AG04449 (cell line): Measurements from ENCODE around the gene FOXE1.

Source experiments
- CTCF ChIA-PET: fragments of 350-600 bp; formaldehyde crosslinking; extraction: SDS; loops from one replicate; lab custom pipeline; 2021; ENCODE audit warnings: antibody characterized with exemption; lab: Yijun Ruan, JAX
- POLR2A ChIA-PET: fragments of 400-600, 350-600 bp; formaldehyde crosslinking; extraction: SDS; loops from one replicate; lab custom pipeline; 2020; ENCODE audit warnings: antibody characterized with exemption, inconsistent platforms; lab: Yijun Ruan, JAX
- DNase-seq: peaks from one replicate; pipeline ENCODE4 v3.0.0-alpha.2; 2010; ENCODE audit warnings: low read depth, low spot score
- H3K4me3 ChIP-seq: 2 replicates; pipeline ENCODE4 v1.5.1; 2011; ENCODE audit warnings: low read depth, mild to moderate bottlenecking, control low read depth, low read length
- TF ChIP-seq, protein P1 (sequence below): IDR thresholded peaks from one replicate; pipeline ENCODE4 v1.5.1; 2011; ENCODE audit warnings: mild to moderate bottlenecking, moderate library complexity, low read length, control low read depth, inconsistent platforms; ENCODE audit not compliant: insufficient read depth; ENCODE audit errors: missing control alignments

Gene FOXE1

DNA sequence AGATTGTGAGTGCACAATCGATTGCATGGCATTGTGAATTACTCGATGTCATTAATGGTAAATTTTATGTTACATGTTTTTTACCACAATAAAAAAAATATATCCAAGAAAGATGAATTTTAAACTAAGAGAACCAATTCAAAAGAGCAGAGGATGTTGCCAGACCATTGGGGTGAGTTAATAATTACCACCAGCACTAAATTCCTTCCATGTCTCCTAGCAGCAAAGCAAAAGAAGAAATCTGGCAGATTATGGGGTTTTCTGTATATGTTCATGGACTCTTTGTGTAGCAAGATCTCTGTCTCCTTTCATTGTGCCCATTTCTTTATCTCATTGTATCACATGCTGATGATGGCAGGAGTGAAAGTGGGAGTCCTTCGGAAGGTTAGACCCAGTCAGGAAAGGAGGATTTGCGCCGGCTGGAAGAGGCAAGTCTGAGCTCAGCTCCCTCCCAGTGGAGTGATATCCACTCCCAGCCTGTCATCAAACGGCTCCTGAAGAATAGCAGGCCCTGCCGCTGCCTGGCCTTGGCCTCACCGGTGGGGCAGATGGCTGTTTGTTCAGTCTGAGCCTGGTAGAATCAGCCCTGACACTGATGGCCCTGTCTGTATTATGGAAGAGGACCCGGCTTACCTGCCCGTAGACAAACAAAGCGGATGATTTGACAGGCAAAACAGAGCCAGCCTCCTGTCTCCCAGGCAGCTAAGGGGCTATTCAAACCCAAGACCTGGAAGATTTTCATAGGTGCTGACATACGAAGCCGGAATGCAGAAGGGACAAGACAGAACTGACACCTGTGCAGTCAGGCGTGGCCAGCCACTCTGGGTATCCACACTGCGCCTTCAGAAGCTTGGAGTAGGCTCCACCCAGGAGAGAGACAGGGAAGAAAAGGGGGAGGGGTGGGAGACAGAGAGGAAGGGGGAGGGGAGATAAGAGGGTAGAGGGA, 21.9 kb upstream of the FOXE1 start:
- ChIA-PET POLR2A (interaction anchor here (0.6 kb wide), 1 partner anchor 66 kb away, joined by 7 read pairs; no protein-coding TSS in a partner anchor), CTCF (interaction anchor here (0.6 kb wide), 1 partner anchor 32 kb away, joined by 3 read pairs; no protein-coding TSS in a partner anchor)
- DNase-seq = no peak
- TF ChIP-seq, protein P1, sequence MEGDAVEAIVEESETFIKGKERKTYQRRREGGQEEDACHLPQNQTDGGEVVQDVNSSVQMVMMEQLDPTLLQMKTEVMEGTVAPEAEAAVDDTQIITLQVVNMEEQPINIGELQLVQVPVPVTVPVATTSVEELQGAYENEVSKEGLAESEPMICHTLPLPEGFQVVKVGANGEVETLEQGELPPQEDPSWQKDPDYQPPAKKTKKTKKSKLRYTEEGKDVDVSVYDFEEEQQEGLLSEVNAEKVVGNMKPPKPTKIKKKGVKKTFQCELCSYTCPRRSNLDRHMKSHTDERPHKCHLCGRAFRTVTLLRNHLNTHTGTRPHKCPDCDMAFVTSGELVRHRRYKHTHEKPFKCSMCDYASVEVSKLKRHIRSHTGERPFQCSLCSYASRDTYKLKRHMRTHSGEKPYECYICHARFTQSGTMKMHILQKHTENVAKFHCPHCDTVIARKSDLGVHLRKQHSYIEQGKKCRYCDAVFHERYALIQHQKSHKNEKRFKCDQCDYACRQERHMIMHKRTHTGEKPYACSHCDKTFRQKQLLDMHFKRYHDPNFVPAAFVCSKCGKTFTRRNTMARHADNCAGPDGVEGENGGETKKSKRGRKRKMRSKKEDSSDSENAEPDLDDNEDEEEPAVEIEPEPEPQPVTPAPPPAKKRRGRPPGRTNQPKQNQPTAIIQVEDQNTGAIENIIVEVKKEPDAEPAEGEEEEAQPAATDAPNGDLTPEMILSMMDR = no peak
- no peak overlapping the region for H3K4me3 ChIP-seq

DNA sequence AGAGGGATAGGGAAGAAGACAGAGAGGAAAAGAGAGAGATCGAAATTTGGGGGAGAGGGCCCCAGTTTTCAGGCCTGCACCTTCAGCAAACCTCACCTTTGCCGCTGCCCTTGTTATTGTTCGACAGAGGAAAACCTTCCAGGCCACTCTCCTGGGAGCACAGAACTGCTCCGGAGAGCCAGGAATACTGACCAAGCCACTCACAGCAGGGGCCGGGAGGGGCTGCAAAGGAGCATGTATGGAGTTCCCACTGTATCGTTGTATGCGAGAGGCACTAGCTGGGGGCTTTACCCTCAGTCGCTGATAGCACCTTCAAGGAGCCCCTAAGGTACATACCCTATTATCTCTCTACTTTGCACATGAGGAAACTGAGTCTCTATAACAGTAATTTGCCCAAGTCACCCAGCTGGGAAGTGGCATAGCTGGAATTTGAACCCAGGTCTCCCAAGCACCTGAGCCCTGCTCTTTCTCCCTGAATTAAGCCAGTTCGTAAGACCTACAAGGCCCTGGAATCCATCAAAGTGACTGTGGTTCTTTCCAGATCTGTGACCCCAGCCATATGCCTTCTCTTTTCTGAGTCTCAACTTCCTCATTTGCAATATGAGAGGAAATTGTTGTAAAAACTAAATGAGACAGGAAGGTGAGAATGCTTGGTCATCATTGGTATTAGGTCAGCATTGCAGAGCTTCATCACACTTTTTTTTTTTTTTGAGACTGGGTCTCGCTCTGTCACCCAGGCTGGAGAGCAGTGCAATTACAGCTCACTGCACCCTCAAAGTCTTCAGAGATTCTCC, 21.0 kb upstream of the FOXE1 start:
- DNase-seq = no peak
- H3K4me3 ChIP-seq = no peak overlapping the region
- TF ChIP-seq, protein P1 = no peak
- CTCF ChIA-PET = no interaction called here
- POLR2A ChIA-PET = interaction anchor here (0.6 kb wide), 1 partner anchor 67 kb away, joined by 7 read pairs; no protein-coding TSS in a partner anchor

DNA sequence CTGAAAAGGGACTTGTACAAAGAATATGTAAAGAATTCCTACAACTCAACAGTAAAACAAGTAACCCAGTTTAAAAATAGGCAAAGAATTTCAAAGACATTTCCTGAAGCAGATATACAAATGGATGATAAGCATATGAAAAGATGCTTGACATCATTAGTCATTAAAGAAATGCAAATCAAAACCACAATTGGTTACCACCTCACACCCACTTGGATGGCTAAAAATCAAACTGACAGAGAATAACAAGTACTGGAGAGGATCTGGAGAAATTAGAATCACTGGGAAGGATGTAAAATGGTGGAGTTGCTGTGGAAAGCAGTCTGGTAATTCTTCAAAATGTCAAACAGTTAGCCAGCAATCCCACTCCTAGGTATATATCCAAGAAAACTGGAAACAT, 12.5 kb upstream of the FOXE1 start:
- DNase-seq = peak; percentile 42
- TF ChIP-seq, protein P1 = no peak
- no peak overlapping the region for H3K4me3 ChIP-seq
- ChIA-PET CTCF (no interaction called here), POLR2A (no interaction called here)

DNA sequence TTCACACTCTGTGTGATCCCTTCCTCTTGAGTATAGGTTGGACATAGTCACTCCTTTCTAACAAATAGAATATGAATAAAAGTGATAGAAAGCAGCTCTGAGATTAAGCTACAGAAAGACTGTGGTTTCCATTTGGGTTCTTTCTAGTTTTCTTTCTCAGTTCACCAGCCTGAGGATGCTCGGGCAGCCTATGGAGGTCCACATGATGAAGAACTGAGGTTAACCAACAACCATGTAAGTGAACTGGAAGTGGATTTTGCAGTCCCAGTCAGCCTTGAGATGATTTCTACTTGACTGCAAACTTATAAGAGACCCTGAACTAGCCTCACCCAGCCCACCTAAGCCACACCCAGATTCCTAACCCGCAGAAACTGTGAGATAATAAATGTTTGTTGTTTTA, 10.1 kb upstream of the FOXE1 start:
- CTCF ChIA-PET = interaction anchor here (1.1 to 1.4 kb wide), 2 partner anchors 58 to 191 kb away, joined by 3 to 4 read pairs; no protein-coding TSS in a partner anchor
- TF ChIP-seq, protein P1 = no peak
- POLR2A ChIA-PET = no interaction called here

GRCh38 chr9:97845130-97845529, 7.9 kb upstream of the FOXE1 start:
- POLR2A ChIA-PET = no interaction called here
- H3K4me3 ChIP-seq = no peak overlapping the region
- CTCF ChIA-PET = interaction anchor here (1.1 kb wide), 1 partner anchor 34 kb away, joined by 3 read pairs; no protein-coding TSS in a partner anchor
- DNase-seq = peak; percentile 36
- TF ChIP-seq, protein P1 = no peak

More for the DNA sequence above, 10.1 kb upstream of the FOXE1 start:
- H3K4me3 ChIP-seq = no peak overlapping the region
- no peak for DNase-seq
